Airway epithelial cell (primary cell): Measurements from ENCODE around the gene DCAF10. TPM values are rescaled to one million over a fixed set of nuclear protein-coding genes. Genes with fewer than 3 reads are reported as not detected.

ENCODE experiments used
- total RNA-seq: library from RNA; depleted of rRNA; stranded (reverse); fragments of >200 nt; gene quantifications from 2 replicates; pipeline ENCODE4 v1.2.3, GENCODE V29; 2015

DCAF10 gene
- 11.0 and 14.4 TPM in 2 replicates for total RNA-seq

GRCh38 chr9:37800631-37801286 is at the start of gene DCAF10:
DCAF10 (plus strand) TSS chr9:37800797; CDS start chr9:37800867, 70 bp downstream.

GRCh38 chr9:37753489-37754190 is 47.0 kb upstream of the DCAF10 start, which contains the start of gene TRMT10B:
TRMT10B (plus strand) TSS chr9:37753805; CDS start chr9:37761932, 8,127 bp downstream.

GRCh38 chr9:37784616-37785483 is 15.7 kb upstream of the DCAF10 start, which contains the start of gene EXOSC3:
EXOSC3 (minus strand) TSS chr9:37785064; CDS start chr9:37785044, 20 bp downstream.

GRCh38 chr9:37903647-37904444 is 103.2 kb downstream of the DCAF10 start, which contains the start of gene SLC25A51:
SLC25A51 (minus strand) TSS chr9:37904127; CDS start chr9:37888550, 15,577 bp downstream.

Other genes with a start within 250 kb of the DCAF10 start
- gene FBXO10, start 224.4 kb upstream of the DCAF10 start, total RNA-seq, result 1.7 and 2.9 TPM in 2 replicates
- gene TOMM5, start 208.2 kb upstream of the DCAF10 start, total RNA-seq, result 195 and 203 TPM in 2 replicates
- under 0.01 TPM in 1 of 2 replicates, not detected in the other for gene FRMPD1, start 149.8 kb upstream of the DCAF10 start, total RNA-seq
- 1.6 and 2.5 TPM in 2 replicates for gene TRMT10B, start 47.0 kb upstream of the DCAF10 start, total RNA-seq
- gene EXOSC3, start 15.7 kb upstream of the DCAF10 start, total RNA-seq, result 41.7 and 47.1 TPM in 2 replicates
- gene SLC25A51, start 103.3 kb downstream of the DCAF10 start, total RNA-seq, result 23.4 and 26.2 TPM in 2 replicates